Stimulated activated CD8-positive, alpha-beta memory T cell treated with anti-CD3 and anti-CD28 coated beads, Interleukin-15, amount 100 ng/mL, for 4 hours (primary cell): ENCODE results near the gene PIH1D1.

ENCODE experiments used
- DNase-seq, 2 donors: peaks; one replicate each; pipeline ENCODE4 v3.0.0-alpha.2; 2020; ENCODE audit warnings: low read depth in 2 of 2

PIH1D1 gene

DNA sequence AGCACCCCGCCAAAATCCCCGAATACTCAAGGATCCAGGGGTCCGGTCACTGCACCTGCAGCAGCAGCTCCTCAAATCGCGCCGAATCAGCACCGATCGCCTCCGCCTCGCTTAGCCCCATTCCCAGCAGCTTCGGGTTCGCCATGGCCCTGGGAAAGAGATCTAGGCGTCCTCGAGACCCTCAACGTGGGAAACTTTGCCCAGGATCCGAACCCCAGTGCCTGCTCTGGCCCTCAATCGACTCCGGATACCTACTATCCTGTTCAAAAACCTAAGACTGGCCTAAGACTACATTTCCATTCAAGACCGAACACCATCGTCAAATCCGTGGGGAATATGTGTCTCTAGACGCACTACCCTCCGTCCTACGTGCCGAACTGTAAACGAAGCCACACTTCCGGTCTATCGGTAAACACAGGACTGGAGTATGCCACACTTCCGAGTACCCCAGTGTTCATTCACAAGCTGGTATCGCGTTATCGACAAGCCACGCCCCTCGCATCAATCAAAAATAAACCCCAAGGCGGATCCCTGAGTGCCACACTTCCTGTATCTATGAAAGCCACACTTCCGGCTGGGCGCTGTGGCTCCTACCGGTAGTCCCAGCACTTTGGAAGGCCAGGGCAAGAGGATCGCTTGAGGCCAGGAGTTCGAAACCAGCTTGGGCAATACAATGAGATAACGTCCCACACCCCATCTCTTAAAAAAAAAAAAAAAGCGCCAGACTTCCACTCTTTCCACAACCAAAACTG lies at the start of gene PIH1D1:
PIH1D1 (minus strand) TSS at position 385 of the 752 bp plus-strand sequence; CDS start at position 145, 240 bp downstream.
- peak; percentile 85 to 94 for DNase-seq

DNA sequence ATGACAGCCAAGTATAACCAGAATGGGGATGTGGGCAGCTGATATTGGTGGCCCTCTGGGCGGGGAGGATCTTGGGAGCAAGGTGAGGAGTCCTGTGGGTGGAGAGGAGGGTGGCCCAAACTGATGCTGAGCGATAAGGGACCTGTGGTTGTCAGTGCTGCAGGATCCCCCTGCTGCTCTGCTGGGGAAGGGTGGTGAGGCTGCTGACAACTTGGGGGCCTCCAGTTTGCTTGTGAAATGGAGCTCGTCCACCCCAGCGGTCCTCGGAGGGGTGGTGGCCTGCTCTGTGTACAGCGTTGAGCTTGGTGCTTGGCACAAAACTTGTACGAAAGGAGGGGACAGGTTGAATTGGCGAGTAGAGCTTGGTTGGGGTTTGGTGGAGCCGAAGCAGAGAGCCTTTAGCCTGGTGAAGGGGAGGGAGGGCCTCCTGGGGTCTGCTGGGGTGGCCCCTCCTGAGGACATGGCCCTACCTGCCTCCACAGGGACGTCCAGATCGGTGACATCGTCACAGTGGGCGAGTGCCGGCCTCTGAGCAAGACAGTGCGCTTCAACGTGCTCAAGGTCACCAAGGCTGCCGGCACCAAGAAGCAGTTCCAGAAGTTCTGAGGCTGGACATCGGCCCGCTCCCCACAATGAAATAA lies 47.5 kb upstream of the PIH1D1 start:
- no peak for DNase-seq

DNA sequence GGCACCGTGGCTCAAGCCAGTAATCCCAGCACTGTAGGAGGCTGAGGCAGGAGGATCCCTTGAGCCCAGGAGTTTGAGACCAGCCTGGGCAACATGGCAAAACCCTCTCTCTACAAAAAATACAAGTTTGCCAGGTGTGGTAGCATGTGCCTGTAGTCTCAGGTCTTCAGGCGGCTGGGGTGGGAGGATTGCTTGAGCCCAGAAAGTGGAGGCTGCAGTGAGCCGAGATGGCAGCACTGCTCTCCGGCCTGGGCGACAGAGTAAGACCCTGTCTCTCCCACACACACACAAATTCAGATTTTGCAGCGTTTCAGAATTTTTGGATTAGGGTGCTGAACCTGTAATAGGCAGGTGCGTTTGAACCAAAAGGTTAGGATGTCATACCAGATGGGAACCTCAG lies 46.9 kb upstream of the PIH1D1 start:
- DNase-seq, result no peak

DNA sequence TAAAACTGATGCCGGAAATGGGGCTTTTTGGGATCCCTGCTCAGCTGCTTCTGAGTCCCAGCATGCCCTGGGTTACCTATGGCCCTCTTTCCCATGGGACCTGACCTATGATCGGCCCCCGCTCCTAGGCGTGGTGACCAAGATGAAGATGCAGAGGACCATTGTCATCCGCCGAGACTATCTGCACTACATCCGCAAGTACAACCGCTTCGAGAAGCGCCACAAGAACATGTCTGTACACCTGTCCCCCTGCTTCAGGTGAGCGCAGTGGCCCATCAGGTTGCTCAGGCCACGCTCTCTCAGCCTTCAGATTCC lies 46.1 kb upstream of the PIH1D1 start:
- DNase-seq, result no peak

DNA sequence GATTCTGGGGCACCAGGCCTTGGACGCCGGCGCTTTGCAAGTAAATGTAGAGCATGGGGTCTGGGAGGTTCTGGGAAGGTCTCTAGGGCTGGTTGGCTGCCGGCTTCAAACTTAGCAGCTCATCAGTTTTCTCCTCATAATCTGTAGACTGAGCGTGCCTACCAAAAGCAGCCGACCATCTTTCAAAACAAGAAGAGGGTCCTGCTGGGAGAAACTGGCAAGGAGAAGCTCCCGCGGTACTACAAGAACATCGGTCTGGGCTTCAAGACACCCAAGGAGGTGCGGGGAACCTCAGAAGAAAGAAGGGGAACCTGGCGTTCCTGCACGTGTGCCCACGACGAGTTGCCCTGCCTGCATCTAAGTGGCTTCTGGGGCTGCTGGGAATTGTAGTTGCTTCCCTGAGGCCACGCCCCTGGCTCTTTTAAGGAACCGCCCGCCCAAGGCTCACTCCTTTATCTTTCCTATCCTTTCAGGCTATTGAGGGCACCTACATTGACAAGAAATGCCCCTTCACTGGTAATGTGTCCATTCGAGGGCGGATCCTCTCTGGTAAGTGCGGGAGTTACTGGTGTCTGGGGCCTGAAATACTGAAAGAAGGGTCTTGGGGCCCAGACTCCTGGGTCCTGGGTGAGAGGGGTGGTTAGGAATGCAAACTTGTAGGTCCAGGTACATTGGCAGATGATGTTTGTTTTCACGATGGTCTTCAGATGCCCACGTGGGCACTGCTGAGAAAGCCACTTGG lies 45.6 kb upstream of the PIH1D1 start:
- DNase-seq, result no peak

DNA sequence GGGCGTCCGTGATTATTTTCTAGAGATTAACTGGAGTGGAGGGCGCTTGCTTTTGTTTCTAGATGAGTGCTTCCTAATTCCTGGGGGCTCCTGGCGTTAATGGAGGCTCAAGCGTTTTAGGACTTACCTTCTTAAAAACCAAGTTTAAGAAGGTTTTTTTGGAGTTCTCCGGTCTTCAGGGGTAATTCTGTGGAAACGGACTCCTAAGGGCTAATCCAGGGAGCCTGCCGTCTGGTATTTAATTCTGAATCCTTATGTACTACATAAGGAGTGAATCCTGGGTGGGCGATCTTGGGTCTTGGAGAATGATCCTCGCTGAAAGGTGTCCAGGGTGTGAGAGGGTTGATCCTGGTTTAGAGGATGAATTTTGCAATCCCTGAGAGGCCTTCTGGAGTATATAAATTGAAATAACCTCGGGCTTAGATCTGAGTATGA lies 45.0 kb upstream of the PIH1D1 start:
- DNase-seq, result no peak

DNA sequence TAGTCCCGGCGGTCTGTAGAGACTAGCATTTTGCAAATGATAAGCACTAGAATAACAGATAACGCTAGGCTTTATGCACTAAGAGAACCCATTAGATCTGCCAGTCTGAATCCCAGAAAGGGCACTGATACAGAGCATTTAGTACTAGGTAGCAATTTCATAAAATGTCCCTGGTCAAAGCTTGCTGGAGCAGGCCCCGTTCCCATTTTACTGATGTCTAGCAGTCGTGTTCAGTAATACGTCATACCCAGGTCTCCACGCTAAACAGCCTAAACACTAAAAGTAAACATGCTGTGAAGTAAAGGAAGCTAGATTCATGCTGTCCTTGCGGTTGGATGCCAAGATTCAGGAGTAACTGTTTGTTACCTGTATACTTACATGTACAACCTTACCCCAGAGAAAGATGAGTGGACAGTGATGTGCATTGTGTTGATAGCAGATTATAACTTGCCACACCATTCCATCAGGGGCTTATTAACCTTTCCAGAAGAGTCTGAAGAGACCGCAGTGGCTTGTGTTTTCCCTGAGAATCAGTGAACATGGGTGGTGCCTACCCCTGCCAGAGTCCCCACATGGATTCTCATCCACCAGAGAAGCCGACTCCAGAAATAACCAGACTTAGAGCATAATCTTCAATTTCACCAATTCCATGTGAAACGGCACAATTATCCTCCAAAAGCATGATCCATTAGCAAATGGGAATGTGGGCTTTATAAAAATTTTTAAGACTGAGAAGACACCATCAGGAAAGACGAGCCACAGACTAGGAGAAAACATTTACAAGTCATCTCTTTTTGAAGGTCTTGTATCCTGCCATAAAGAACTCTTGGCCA lies 41.2 kb upstream of the PIH1D1 start:
- no peak for DNase-seq

DNA sequence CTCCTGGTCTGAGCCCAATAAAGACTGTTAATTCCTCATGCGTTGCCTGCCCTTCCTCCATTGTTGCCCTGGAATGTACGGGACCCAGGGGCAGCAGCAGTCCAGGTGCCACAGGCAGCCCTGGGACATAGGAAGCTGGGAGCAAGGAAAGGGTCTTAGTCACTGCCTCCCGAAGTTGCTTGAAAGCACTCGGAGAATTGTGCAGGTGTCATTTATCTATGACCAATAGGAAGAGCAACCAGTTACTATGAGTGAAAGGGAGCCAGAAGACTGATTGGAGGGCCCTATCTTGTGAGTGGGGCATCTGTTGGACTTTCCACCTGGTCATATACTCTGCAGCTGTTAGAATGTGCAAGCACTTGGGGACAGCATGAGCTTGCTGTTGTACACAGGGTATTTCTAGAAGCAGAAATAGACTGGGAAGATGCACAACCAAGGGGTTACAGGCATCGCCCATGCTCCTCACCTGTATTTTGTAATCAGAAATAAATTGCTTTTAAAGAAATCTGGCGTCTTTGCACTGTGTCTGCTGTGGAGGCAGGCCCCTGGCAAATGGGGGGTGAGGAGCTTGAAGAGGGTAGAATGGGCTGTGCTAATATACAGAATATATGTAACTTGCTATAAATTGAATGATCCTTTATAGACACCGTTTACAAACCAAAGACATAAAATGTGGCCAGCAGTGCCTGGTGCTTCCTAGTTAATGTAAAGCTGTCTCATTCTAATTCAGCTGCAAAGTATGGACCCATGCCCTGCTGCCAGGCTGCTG lies 40.4 kb upstream of the PIH1D1 start:
- DNase-seq, result no peak

DNA sequence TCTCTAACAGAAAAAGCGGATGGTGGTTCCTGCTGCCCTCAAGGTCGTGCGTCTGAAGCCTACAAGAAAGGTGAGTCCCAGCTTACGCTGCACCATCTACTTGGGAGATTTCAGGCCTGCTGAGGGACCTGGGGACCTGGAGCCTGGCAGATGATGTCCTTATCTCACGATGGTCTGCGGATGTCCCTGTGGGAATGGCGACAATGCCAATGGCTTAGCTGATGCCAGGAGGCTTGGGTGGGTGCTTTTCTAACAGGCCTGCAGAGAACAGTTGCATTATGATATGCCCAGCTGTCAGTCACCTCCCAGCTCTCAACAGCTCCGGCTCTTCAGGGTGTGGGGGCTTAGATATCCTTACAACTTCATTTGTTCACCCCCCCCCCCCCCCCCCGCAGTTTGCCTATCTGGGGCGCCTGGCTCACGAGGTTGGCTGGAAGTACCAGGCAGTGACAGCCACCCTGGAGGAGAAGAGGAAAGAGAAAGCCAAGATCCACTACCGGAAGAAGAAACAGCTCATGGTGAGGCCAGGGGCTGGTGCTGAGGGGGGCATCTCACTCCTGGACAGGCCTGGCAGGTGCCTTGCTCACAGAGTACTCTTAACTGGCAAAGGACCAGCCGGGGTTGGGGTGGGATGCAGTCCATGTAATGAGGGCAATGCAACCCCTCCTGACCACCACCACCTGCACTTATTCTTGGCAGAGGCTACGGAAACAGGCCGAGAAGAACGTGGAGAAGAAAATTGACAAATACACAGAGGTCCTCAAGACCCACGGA lies 39.6 kb upstream of the PIH1D1 start:
- DNase-seq, result no peak

DNA sequence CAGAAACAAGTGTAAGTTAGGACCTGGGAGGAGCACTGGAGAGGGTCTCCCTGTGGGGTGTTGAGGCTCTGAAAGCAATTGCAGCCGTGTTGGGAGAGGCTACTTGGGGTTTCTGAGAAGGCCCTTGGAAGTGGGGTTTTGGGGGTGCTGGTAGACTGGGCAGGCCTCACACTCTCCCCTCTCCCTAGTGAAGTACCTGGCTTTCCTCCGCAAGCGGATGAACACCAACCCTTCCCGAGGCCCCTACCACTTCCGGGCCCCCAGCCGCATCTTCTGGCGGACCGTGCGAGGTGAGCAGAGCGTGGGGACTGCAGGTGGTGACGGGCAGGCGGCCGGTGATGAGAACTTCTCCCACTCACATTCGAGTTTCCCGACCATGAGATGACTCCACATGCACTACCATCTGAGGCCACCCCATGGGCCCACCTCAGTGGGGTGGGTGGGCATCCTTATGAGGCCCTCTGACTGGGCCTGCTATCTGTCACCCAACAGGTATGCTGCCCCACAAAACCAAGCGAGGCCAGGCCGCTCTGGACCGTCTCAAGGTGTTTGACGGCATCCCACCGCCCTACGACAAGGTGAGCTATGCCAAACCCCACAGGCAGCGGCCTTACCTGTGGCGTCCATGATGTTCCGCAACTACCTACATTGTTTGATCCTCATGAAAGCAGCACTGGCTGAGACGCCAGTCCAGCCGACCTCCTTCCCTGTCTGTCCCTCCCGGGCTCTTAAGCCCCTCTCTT lies 38.8 kb upstream of the PIH1D1 start:
- no peak for DNase-seq

DNA sequence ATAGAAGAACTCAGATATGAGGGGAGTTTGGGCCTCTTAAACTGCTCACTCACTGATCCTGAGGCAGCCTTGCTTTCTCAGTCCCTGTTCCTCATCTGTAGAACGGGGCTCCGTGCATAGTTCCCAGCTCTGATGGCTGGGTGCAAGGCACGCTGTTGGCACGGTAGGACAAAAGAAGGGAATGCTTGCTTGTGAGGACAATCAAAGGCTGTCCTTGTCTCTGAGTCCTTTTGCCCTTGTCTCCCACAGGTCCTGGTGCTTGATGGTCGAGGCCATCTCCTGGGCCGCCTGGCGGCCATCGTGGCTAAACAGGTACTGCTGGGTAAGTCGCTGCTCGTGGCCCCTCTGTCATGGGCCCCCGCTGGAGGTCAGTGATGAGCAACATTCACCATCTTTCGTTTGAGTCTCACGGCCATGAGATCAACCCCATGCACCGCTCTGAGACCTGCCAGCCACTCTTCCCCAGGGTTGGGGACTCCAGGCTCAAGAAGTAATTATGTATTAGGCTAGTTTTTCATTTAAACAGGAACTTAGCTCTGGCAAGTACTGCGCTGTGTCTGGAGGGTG lies 38.1 kb upstream of the PIH1D1 start:
- DNase-seq, result no peak

DNA sequence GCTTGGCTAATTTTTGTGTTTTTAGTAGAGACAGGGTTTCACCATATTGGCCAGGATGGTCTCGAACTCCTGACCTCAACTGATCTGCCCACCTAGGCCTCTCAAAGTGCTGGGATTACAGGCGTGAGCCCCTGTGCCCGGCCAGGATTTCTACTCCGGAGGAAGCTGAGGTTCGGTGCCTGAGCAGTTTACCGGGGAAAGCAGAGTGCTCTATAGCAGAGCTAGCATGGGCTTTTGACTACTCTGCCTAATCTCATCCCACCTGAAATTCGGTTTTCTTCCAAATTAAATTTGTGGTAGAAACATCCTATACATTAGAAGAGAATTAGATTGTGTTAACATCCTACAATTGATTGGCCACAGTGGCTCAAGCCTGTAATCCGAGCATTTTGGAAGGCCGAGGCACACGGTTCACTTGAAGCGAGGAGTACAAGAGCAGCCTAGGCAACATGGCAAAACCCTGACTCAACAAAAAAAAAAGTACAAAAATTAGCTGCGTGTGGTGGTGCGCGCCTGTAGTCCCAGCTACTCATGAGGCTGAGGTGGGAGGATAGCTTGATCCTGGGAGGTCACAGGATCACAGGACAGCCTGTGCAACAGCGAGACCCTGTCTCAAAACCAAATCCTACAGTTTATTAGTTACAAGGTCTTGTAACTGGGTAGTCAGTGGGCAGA lies 37.4 kb upstream of the PIH1D1 start:
- no peak for DNase-seq

DNA sequence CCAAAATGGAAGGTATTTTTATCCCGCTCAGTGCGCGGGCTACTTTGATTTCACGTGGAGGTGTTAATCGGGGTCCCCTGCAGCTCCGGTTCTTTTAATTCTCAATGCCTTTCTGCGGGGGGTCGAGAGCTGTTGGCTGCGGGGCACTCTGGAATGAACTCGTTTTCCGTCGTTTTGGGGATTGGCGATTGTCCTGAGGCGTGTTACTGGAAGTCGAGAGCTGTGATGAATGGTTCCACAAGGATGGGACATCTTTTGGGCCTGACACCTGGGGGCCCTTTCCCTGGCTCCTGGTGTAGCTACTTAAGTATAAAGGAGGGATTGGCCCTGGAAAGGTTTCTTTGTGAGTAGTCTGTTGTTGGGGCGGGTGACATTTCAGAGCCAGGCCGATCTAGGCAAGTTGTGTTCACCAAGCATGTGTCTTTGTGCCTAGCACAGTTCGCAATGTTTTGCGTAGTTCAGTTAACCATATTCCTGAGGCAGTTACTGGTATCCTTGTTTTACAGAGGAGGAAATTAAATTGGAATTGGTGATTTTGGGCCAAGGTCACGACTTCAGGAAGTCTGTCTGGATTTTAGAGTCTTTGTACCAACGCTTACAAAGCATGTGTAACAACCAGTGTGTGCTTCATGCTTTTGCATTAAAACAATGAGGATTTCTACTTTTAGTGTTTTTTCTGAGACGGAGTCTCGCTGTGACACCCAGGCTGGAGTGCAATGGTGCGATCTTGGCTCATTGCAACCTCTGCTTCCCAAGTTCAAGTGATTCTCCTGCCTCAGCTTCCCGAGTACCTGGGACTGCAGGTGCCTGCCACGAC lies 36.6 kb upstream of the PIH1D1 start:
- DNase-seq, result no peak

DNA sequence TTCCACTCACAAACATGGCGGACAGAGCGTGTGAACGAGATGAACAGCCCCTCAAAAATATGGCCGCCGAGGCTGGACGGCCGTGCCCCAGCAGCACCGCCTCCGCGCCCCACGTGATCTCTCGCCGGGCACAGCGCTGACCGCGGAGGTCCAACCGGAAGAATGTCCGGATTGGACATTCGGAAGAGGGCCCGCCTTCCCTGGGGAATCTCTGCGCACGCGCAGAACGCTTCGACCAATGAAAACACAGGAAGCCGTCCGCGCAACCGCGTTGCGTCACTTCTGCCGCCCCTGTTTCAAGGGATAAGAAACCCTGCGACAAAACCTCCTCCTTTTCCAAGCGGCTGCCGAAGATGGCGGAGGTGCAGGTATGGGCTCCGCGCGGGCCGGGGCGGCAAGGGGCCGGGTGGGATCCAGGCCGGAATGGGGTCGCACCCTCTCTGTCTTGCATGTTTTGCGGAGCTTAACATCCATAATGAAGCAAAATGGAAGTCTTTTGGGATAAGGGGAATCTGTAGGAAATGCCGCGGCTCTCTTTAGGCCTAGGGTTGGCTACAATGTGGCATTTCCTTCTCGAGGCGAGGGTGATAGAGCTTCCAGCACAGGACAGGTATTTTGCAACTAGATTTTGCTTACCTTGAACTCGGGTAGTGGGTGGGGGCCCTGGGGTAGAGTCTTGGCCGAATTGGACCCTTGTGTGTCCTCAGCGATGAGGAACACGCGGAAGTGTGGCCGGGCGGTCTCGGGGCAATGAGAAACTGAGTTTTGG lies 35.8 kb upstream of the PIH1D1 start, which contains the start of gene RPL13A:
RPL13A (plus strand) TSS at position 332 of the 769 bp plus-strand sequence; CDS start at position 354, 22 bp downstream.
- peak; percentile 99 for DNase-seq

DNA sequence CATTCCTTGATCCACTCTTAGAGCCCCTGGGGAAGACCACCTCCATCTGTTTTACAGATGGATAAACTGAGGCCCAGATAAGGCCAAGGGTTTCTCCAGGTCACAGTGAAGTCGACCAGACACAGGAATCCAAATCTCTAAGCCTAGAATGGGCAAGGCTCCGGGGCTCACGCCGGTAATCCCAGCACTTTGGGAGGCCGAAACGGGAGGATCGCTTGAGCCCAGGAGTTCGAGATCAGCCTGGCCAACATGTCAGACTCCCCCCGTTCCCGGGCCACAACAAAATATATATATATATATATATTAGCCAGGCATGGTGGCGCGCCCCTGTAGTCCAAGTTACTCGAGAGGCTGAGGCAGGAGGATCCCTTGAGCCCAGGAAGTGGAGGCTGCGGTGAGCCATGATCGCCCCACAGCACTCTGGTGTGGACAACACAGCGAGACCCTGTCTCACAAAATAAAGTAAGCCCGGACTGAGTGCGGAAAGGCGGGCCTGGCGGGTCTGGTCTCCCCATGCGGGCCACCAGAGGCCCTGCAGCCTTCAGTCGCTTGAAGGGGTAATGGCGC lies 35.2 kb upstream of the PIH1D1 start:
- DNase-seq, result no peak

DNA sequence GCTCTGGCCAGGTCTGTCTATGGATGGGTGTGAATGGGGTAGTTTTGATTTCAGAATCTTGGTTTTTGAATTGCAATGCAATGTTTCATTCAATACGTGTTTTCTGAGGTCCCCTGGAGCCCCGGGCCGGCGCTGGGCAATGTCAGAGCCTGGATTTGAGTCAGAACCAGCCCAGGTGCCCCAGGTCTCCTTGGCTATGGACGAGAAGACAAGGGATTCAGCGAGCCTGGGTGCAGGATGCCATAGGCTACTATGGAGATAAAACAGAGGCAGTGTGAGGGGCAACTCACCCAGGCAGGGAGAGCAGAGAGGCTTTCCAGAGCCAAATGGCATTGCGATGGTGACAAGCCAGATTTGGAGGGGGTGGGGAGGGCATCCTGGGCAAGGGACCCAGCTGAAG lies 34.6 kb upstream of the PIH1D1 start:
- no peak for DNase-seq
